CD4-positive, alpha-beta memory T cell (primary cell): ENCODE measurements around the gene CERS6. TPM values are rescaled to one million over a fixed set of nuclear protein-coding genes. Genes with fewer than 3 reads are reported as not detected.

Experiments
- CTCF ChIA-PET: fragments of 350-600 bp; sonication (Branson Sonifier 250); formaldehyde crosslinking; loops from one replicate; lab custom pipeline; 2021; ENCODE audit warnings: inconsistent platforms; ENCODE audit not compliant: partially characterized antibody; lab: Charles Lee
- POLR2A ChIA-PET: fragments of 350-600 bp; sonication (Branson Sonifier 250); formaldehyde crosslinking; loops from one replicate; lab custom pipeline; 2021; ENCODE audit not compliant: partially characterized antibody; lab: Charles Lee
- DNase-seq, 5 donors: peaks; one replicate each; pipeline versions ENCODE4 v3.0.0 to v3.0.0-alpha.2; 2020 to 2022; ENCODE audit warnings: mixed read lengths in 1 of 5
- H3K27ac ChIP-seq: one replicate; pipeline ENCODE4 v1.7.0; 2013; ENCODE audit warnings: low read depth, low read length
- H3K27me3 ChIP-seq: 2 replicates; pipeline ENCODE4 v1.7.0; 2013; ENCODE audit warnings: mild to moderate bottlenecking, low read length, moderate library complexity; ENCODE audit not compliant: insufficient read depth
- H3K36me3 ChIP-seq: 2 replicates; pipeline ENCODE4 v1.7.0; 2013; ENCODE audit warnings: mild to moderate bottlenecking, low read length, moderate library complexity; ENCODE audit not compliant: insufficient read depth
- H3K4me1 ChIP-seq: 2 replicates; pipeline ENCODE4 v1.7.0; 2013; ENCODE audit warnings: mild to moderate bottlenecking, low read length, moderate library complexity; ENCODE audit not compliant: insufficient read depth
- H3K4me3 ChIP-seq, 2 donors: one replicate each; pipeline ENCODE4 v1.7.0; 2013; ENCODE audit warnings: low read length in 2 of 2, mild to moderate bottlenecking in 1 of 2
- H3K9me3 ChIP-seq, 2 donors: one replicate each; pipeline ENCODE4 v1.7.0; 2013; ENCODE audit warnings: low read length in 2 of 2, control low read depth in 1 of 2; ENCODE audit not compliant: control insufficient read depth in 1 of 2
- H3K27ac Mint-ChIP-seq, 7 donors: one replicate each; pipeline ENCODE4 v1.8.0; 2020 to 2021; ENCODE audit warnings: mixed read lengths in 7 of 7, mild to moderate bottlenecking in 6 of 7, inconsistent platforms in 3 of 7, moderate library complexity in 3 of 7
- H3K27me3 Mint-ChIP-seq, 2 donors: one replicate each; pipeline ENCODE4 v1.8.0; 2020 to 2021; ENCODE audit warnings: mixed read lengths in 2 of 2
- H3K36me3 Mint-ChIP-seq, 2 donors: one replicate each; pipeline ENCODE4 v1.8.0; 2020 to 2021; ENCODE audit warnings: mixed read lengths in 2 of 2, inconsistent platforms in 1 of 2, mild to moderate bottlenecking in 1 of 2
- H3K4me1 Mint-ChIP-seq, 4 donors: one replicate each; pipeline ENCODE4 v1.8.0; 2020 to 2021; ENCODE audit warnings: mixed read lengths in 4 of 4, mild to moderate bottlenecking in 1 of 4
- H3K4me3 Mint-ChIP-seq, 8 donors: one replicate each; pipeline ENCODE4 v1.8.0; 2020 to 2021; ENCODE audit warnings: mixed read lengths in 8 of 8, mild to moderate bottlenecking in 7 of 8, moderate library complexity in 6 of 8, inconsistent platforms in 3 of 8
- H3K9me3 Mint-ChIP-seq, 8 donors: one replicate each; pipeline ENCODE4 v1.8.0; 2020 to 2021; ENCODE audit warnings: mixed read lengths in 8 of 8, mild to moderate bottlenecking in 5 of 8, inconsistent platforms in 3 of 8, moderate library complexity in 1 of 8
- intact Hi-C: fragments of 100-400 bp; cut with micrococcal nuclease; formaldehyde crosslinking; loops from one replicate; pipeline ENCODE4 v1.15.1; 2023
- polyA plus RNA-seq, 2 donors: library from polyadenylated mRNA; unstranded; fragments of 300-500 nt; fragmentation: Illumina TruSeq; gene quantifications; one replicate each; pipeline ENCODE4 v1.2.3, GENCODE V29; 2021
- total RNA-seq, 2 experiments: library from RNA; stranded (reverse); gene quantifications; one replicate each; pipeline ENCODE4 v1.2.3, GENCODE V29; 2021

The CERS6 gene
- total and polyA plus RNA-seq, 4 experiments from 2014 or later = 5.1 to 11.3 (median 7.6) TPM

DNA sequence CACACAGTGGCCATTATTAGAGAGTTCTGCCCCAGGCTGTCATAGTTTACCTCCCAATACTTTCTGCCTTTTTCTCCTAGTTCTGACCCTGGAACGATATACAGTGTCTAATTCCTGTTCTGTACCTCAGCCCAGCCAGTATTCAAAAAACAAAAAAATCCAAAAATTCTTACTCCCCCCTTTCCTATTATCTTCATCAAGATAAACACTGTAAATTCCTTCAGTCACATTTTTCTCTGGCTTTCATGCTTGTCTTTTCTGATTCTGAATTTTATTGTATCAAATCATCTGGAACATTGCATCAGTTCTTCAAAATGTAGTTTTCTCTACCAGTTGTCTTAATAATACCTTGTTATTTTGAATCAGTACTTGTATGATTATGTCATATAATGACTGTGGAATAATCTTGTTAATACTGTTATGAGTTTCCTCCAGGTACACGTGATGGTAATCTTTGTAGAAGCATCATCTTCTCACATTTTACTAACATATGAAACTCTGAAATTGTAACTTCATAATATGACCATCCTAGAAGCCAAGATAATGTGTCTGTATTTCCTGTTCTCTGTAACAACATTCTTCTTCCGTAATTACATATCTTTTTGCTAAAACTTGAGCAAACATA lies 267.3 kb downstream of the CERS6 start:
- no peak for DNase-seq
- H3K4me3 ChIP-seq = no peak overlapping the region
- Mint-ChIP-seq H3K36me3 (peaks cover 8 to 20% of the 10 kb centered on the region in 2 donors), H3K27ac (peak overlapping the region in 1 of 7 donors; percentile 19), H3K4me3 (no peak overlapping the region), H3K9me3 (no peaks in the 10 kb centered on the region), H3K4me1 (peaks cover 3 to 10% (median 6%) of the 10 kb centered on the region in 4 donors), H3K27me3 (no peaks in the 10 kb centered on the region)
- no peaks in the 10 kb centered on the region for H3K36me3 ChIP-seq
- H3K9me3 ChIP-seq = no peaks in the 10 kb centered on the region
- no peak overlapping the region for H3K27ac ChIP-seq
- H3K4me1 ChIP-seq = peaks cover under 1% of the 10 kb centered on the region
- CTCF ChIA-PET = interaction anchor here (1.0 kb wide), 1 partner anchor 17 kb away, joined by 3 read pairs; no protein-coding TSS in a partner anchor
- intact Hi-C loops = no loop called here
- no peaks in the 10 kb centered on the region for H3K27me3 ChIP-seq
- POLR2A ChIA-PET = no interaction called here

DNA sequence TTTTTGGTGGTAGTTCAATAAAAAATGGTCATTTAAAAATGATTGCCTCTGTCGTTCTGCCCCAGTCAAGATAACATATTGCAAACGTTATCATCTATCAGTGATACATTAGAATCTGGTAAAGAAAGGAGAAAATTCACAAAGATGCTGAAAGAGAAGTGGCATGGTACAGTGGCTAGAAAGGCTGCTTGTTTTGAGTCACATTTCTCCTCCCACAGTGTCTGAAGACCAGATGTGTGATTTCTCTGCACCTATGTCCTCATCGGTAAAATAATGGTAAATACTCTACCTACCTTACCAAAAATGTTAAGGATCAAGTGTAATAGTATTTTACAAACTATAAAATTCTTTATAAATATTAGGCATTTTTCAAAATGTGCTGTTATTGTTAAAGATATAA lies 270.3 kb downstream of the CERS6 start:
- H3K9me3 ChIP-seq = no peaks in the 10 kb centered on the region
- ChIA-PET CTCF (no interaction called here), POLR2A (no interaction called here)
- no peak for DNase-seq
- no peaks in the 10 kb centered on the region for H3K27me3 ChIP-seq
- no peak overlapping the region for H3K4me3 ChIP-seq
- peaks cover 7 to 20% of the 10 kb centered on the region in 2 donors for H3K36me3 Mint-ChIP-seq
- intact Hi-C loops = no loop called here
- H3K27ac ChIP-seq = no peak overlapping the region
- no peaks in the 10 kb centered on the region for H3K9me3 Mint-ChIP-seq
- H3K27me3 Mint-ChIP-seq = no peaks in the 10 kb centered on the region
- H3K4me3 Mint-ChIP-seq = no peak overlapping the region
- H3K36me3 ChIP-seq = no peaks in the 10 kb centered on the region
- H3K4me1 Mint-ChIP-seq = peaks cover 0 to 1% (median 0%) of the 10 kb centered on the region in 4 donors
- no peak overlapping the region for H3K27ac Mint-ChIP-seq
- H3K4me1 ChIP-seq = no peaks in the 10 kb centered on the region

DNA sequence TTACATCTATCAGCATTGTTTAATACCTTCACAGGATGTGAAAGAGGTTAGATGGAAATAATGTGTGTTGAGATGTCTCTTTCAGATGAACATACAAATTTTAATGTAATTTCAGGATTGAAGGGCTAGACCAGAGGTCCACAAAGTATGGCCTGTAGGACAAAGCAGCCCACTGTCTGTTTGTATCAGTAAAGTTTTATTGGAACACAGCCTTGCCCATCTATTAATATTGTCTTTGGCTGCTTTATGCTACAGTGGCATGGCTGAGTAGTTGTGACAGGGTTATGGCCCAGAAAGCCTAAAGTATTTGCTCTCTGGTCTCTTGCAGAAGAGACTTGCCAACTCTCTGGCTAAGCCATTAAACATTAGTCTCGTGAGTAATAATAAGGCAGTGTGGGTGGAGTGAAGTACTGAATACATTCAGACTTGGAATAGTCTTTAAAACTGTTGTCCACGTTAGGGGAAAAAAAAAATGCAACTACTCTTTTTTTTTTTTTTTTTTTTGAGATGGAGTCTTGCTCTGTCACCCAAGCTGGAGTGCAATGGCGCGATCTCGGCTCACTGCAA lies 271.9 kb downstream of the CERS6 start:
- CTCF ChIA-PET = interaction anchor here (0.7 kb wide), 1 partner anchor 9 kb away, joined by 3 read pairs; no protein-coding TSS in a partner anchor
- Mint-ChIP-seq H3K9me3 (no peaks in the 10 kb centered on the region), H3K36me3 (peaks cover 7 to 15% of the 10 kb centered on the region in 2 donors), H3K27ac (peak overlapping the region in 1 of 7 donors; percentile 20), H3K27me3 (no peaks in the 10 kb centered on the region), H3K4me1 (peaks cover 0 to 1% (median 0%) of the 10 kb centered on the region in 4 donors), H3K4me3 (no peak overlapping the region)
- H3K4me1 ChIP-seq = no peaks in the 10 kb centered on the region
- H3K4me3 ChIP-seq = no peak overlapping the region
- no peaks in the 10 kb centered on the region for H3K36me3 ChIP-seq
- intact Hi-C loops = no loop called here
- no peaks in the 10 kb centered on the region for H3K9me3 ChIP-seq
- H3K27ac ChIP-seq = no peak overlapping the region
- H3K27me3 ChIP-seq = no peaks in the 10 kb centered on the region
- POLR2A ChIA-PET = no interaction called here
- no peak for DNase-seq

DNA sequence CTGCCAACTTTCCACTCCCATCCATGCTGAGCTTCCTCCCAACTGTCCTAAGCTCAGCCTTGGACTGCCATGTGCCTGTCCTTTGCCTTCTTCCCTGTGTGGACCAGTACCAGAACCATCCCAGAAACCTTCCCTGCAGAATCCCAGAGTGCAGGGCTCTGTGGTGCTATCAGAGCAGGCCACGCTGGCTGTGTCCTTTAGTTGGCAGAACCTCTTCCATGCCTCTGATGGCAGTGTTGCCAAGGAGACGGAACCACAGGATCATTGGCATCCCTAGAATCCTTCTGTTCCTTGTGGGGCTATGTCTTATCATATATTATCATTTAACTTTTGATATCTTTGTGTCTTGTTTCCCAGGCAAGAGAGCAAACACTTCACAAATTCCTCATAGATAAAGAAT lies 273.4 kb downstream of the CERS6 start:
- Histone ChIP-seq H3K4me3 (no peak overlapping the region), H3K27ac (no peak overlapping the region), H3K27me3 (no peaks in the 10 kb centered on the region), H3K9me3 (no peaks in the 10 kb centered on the region), H3K4me1 (no peaks in the 10 kb centered on the region), H3K36me3 (no peaks in the 10 kb centered on the region)
- Mint-ChIP-seq H3K4me3 (no peak overlapping the region), H3K9me3 (peaks cover 0 to 2% (median 0%) of the 10 kb centered on the region in 8 donors), H3K27me3 (no peaks in the 10 kb centered on the region), H3K4me1 (peaks cover 0 to 3% (median under 1%) of the 10 kb centered on the region in 4 donors), H3K27ac (no peak overlapping the region), H3K36me3 (peaks cover 2 to 14% of the 10 kb centered on the region in 2 donors)
- POLR2A ChIA-PET = no interaction called here
- intact Hi-C loops = no loop called here
- CTCF ChIA-PET = no interaction called here
- no peak for DNase-seq

DNA sequence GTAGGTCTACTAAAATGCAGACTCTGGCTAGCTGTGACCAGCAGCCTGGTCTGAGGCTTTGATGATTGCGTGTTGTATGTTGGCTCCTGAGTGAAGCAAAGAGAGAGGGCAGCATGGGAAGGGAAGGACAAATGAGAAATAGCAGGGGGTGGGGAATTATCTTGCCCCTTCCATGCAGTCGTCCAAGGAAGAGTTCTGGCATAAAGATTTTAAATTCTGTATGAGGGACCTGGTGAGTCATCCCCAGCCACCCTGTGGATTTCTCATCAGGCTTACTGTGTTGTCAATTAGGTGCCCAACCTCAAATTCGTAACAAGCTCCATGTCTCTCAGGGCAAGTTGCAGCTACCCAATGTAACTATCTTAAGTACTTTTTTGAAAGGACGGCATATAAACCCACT lies 274.3 kb downstream of the CERS6 start:
- POLR2A ChIA-PET = no interaction called here
- H3K9me3 ChIP-seq = no peaks in the 10 kb centered on the region
- CTCF ChIA-PET = no interaction called here
- H3K4me3 ChIP-seq = no peak overlapping the region
- intact Hi-C loops = no loop called here
- H3K27me3 ChIP-seq = no peaks in the 10 kb centered on the region
- no peak overlapping the region for H3K27ac ChIP-seq
- Mint-ChIP-seq H3K4me3 (no peak overlapping the region), H3K36me3 (peaks cover 2 to 14% of the 10 kb centered on the region in 2 donors), H3K9me3 (peaks cover 0 to 2% (median 0%) of the 10 kb centered on the region in 8 donors), H3K27ac (no peak overlapping the region), H3K4me1 (peaks cover 0 to 3% (median under 1%) of the 10 kb centered on the region in 4 donors), H3K27me3 (no peaks in the 10 kb centered on the region)
- DNase-seq = no peak
- no peaks in the 10 kb centered on the region for H3K36me3 ChIP-seq
- no peaks in the 10 kb centered on the region for H3K4me1 ChIP-seq

DNA sequence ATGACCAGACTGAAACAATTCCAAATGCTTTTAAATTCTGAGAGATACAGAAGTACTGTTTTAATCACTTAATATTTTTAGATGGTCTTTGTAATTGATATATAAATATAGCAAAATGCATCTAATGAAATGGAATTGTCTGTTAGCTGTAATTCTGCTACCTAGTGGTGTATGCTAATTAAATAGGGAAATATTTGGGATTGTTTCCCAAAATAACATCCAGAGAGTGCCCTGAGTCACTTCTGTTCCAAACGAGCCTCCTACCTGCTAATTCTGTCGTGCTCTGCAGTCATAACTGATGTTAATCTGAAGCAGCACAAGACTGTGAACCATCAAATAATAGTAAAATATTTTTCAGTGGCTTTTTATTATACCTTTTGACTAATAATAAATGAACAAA lies 274.9 kb downstream of the CERS6 start:
- H3K36me3 Mint-ChIP-seq = peaks cover 2 to 14% of the 10 kb centered on the region in 2 donors
- ChIA-PET CTCF (no interaction called here), POLR2A (no interaction called here)

DNA sequence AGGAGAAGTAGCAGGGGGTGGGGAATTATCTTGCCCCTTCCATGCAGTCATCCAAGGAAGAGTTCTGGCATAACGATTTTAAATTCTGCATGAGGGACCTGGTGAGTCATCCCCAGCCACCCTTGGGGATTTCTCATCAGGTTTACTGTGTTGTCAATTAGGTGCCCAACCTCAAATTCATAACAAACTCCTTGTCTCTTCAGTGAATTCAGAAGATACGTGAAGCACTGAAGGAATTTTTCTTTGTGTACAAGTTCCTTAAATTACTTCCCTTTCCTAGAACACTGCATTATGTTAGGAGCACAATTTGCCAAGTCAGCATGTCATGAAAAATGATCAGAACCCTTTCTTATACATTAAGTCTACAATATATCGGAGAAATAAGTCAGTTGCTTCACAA lies 275.5 kb downstream of the CERS6 start:
- POLR2A ChIA-PET = no interaction called here
- Mint-ChIP-seq H3K27ac (peak overlapping the region in 1 of 7 donors; percentile 7), H3K4me1 (peaks cover 0 to 5% (median 2%) of the 10 kb centered on the region in 4 donors), H3K27me3 (no peaks in the 10 kb centered on the region), H3K4me3 (no peak overlapping the region), H3K9me3 (peaks cover 0 to 2% (median 0%) of the 10 kb centered on the region in 8 donors), H3K36me3 (peaks cover 2 to 14% of the 10 kb centered on the region in 2 donors)
- H3K9me3 ChIP-seq = no peaks in the 10 kb centered on the region
- H3K27ac ChIP-seq = no peak overlapping the region
- no peak overlapping the region for H3K4me3 ChIP-seq
- H3K4me1 ChIP-seq = no peaks in the 10 kb centered on the region
- no peaks in the 10 kb centered on the region for H3K36me3 ChIP-seq
- CTCF ChIA-PET = no interaction called here
- DNase-seq = no peak
- intact Hi-C loops = no loop called here
- no peaks in the 10 kb centered on the region for H3K27me3 ChIP-seq

More for the DNA sequence above, 274.9 kb downstream of the CERS6 start:
- Histone ChIP-seq H3K27me3 (no peaks in the 10 kb centered on the region), H3K36me3 (no peaks in the 10 kb centered on the region), H3K4me1 (no peaks in the 10 kb centered on the region), H3K27ac (no peak overlapping the region), H3K4me3 (no peak overlapping the region), H3K9me3 (no peaks in the 10 kb centered on the region)
- H3K9me3 Mint-ChIP-seq = peaks cover 0 to 2% (median 0%) of the 10 kb centered on the region in 8 donors
- H3K4me3 Mint-ChIP-seq = no peak overlapping the region
- intact Hi-C loops = no loop called here
- no peaks in the 10 kb centered on the region for H3K27me3 Mint-ChIP-seq
- H3K27ac Mint-ChIP-seq = no peak overlapping the region
- peaks cover 0 to 3% (median under 1%) of the 10 kb centered on the region in 4 donors for H3K4me1 Mint-ChIP-seq
- DNase-seq = no peak
